K562 (cell line): ENCODE data around the gene VLDLR. TPM values are rescaled to one million over a fixed set of nuclear protein-coding genes. Genes with fewer than 3 reads are reported as not detected.

Experiments used
- ATAC-seq: fragments of 200-7000 bp; cut with Tn5 transposase; 3 replicates; pipeline ENCODE4 v1.9.1; 2020; ENCODE audit warnings: moderate library complexity
- BruUV-seq: library from RNA; stranded (reverse); fragments of 400-500 nt; replicated peaks from 2 replicates; lab custom pipeline; 2021; lab: Mats Ljungman, UMichigan
- CTCF ChIA-PET: fragments of 300-600 bp; formaldehyde crosslinking; extraction: SDS; loops from one replicate; lab custom pipeline; 2021; ENCODE audit warnings: low intra/inter-chr PET ratio; lab: Yijun Ruan, JAX
- POLR2A ChIA-PET: fragments of 300-600, 350-650 bp; sonication (Branson Sonifier 250); formaldehyde crosslinking; extraction: SDS; loops from one replicate; lab custom pipeline; 2021; ENCODE audit warnings: antibody characterized with exemption, inconsistent platforms; lab: Yijun Ruan, JAX
- DNase-seq, 4 experiments: peaks; one replicate each; pipeline versions ENCODE4 v3.0.0 to v3.0.0-alpha.2; 2011 to 2018; ENCODE audit warnings: low spot score in 3 of 4, mixed read lengths in 3 of 4; ENCODE audit errors: extremely low read depth in 1 of 4
- FAIRE-seq: peaks from 2 replicates; lab custom pipeline; 2011; peaks lifted over from hg19 to GRCh38; lab: Jason Lieb, UNC
- H2AFZ ChIP-seq: 2 replicates; pipeline ENCODE4 v1.6.0; 2011; ENCODE audit warnings: low read depth, low read length, control low read depth, inconsistent platforms
- H3K27ac ChIP-seq: fragments of 200-600 bp; 3 replicates; pipeline ENCODE4 v1.8.0; 2011; ENCODE audit warnings: low read depth, mild to moderate bottlenecking, control low read depth, inconsistent platforms, low read length, moderate library complexity, mixed read lengths; ENCODE audit errors: extremely low read depth
- H3K27me3 ChIP-seq, 2 experiments: fragments of 300-600 bp in 1 of 2; 2 replicates in 1 of 2; 3 replicates in 1 of 2; pipeline versions ENCODE4 v1.6.0 to v1.8.0; 2011; ENCODE audit warnings: inconsistent platforms in 2 of 2, low read length in 2 of 2, mild to moderate bottlenecking in 1 of 2, mixed read lengths in 1 of 2, moderate library complexity in 1 of 2; ENCODE audit not compliant: control insufficient read depth in 2 of 2, insufficient read depth in 2 of 2
- H3K36me3 ChIP-seq: fragments of 300-600 bp; 3 replicates; pipeline ENCODE4 v1.8.0; 2011; ENCODE audit warnings: mild to moderate bottlenecking, low read length, inconsistent platforms; ENCODE audit not compliant: control insufficient read depth, insufficient read depth
- H3K4me1 ChIP-seq, 2 experiments: fragments of 200-600 bp in 1 of 2; replicated peaks in 1 of 2; 2 replicates in 1 of 2; 3 replicates in 1 of 2; pipeline versions ENCODE4 v1.5.1 to v1.8.0; 2011; ENCODE audit warnings: inconsistent platforms in 2 of 2, low read length in 2 of 2, mild to moderate bottlenecking in 1 of 2, mixed read lengths in 1 of 2, moderate library complexity in 1 of 2; ENCODE audit not compliant: control insufficient read depth in 2 of 2, insufficient read depth in 2 of 2
- H3K4me2 ChIP-seq: 2 replicates; pipeline ENCODE4 v1.6.1; 2011; ENCODE audit warnings: low read length, control low read depth, inconsistent platforms, mixed read lengths; ENCODE audit not compliant: insufficient read depth
- H3K4me3 ChIP-seq: fragments of 200-600 bp; sonication (generic), shearing (Covaris generic); 2 replicates; pipeline ENCODE4 v1.5.1; 2016; ENCODE audit warnings: control low read depth, inconsistent platforms
- H3K79me2 ChIP-seq: fragments of 200-600 bp; 3 replicates; pipeline ENCODE4 v1.8.0; 2011; ENCODE audit warnings: low read length, inconsistent platforms; ENCODE audit not compliant: control insufficient read depth, insufficient read depth
- H3K9ac ChIP-seq, 2 experiments: 2 replicates each; pipeline versions ENCODE4 v1.6.0 to v1.6.1; 2011; ENCODE audit warnings: low read depth in 2 of 2, low read length in 2 of 2, control low read depth in 1 of 2, inconsistent platforms in 1 of 2, mild to moderate bottlenecking in 1 of 2, mixed read lengths in 1 of 2; ENCODE audit not compliant: insufficient read depth in 1 of 2
- H3K9me1 ChIP-seq: one replicate; pipeline ENCODE4 v1.6.0; 2011; ENCODE audit warnings: inconsistent platforms, mild to moderate bottlenecking, low read length, moderate library complexity; ENCODE audit not compliant: control insufficient read depth, insufficient read depth
- H3K9me3 ChIP-seq: replicated peaks from 2 replicates; pipeline ENCODE4 v1.5.1; 2011; ENCODE audit warnings: low read depth, low read length, inconsistent platforms; ENCODE audit not compliant: control insufficient read depth, insufficient read depth
- H4K20me1 ChIP-seq: replicated peaks from 2 replicates; pipeline ENCODE4 v1.6.1; 2011; ENCODE audit warnings: low read length, inconsistent platforms, mixed read lengths; ENCODE audit not compliant: control insufficient read depth, insufficient read depth
- FOXP4 ChIP-seq: sonication (generic); formaldehyde crosslinking; IDR thresholded peaks from 2 replicates; pipeline ENCODE4 v1.8.0; 2022; ENCODE audit warnings: mild to moderate bottlenecking, missing genetic modification reagents, borderline replicate concordance
- HCFC1 ChIP-seq: IDR thresholded peaks from 2 replicates; pipeline ENCODE4 v1.6.1; 2012; ENCODE audit warnings: low read depth, low read length, improper control_type of control experiment
- HDAC6 ChIP-seq: IDR thresholded peaks from 2 replicates; pipeline ENCODE4 v1.6.1; 2012; ENCODE audit warnings: low read depth, mild to moderate bottlenecking, control low read depth, inconsistent platforms, low read length, moderate library complexity
- HDAC8 ChIP-seq: fragments of 450-650 bp; IDR thresholded peaks from 2 replicates; pipeline ENCODE4 v1.6.1; 2016; ENCODE audit warnings: mild to moderate bottlenecking, missing genetic modification characterization, moderate library complexity, missing compliant biosample characterization
- KAT2B ChIP-seq: IDR thresholded peaks from one replicate; pipeline ENCODE4 v1.6.1; 2012; ENCODE audit warnings: low read depth, mild to moderate bottlenecking, control low read depth, inconsistent platforms, low read length, moderate library complexity
- L3MBTL2 ChIP-seq: fragments of 450-650 bp; IDR thresholded peaks from 2 replicates; pipeline ENCODE4 v1.6.1; 2016; ENCODE audit warnings: mild to moderate bottlenecking, moderate library complexity
- NEUROD1 ChIP-seq: fragments of 150-350 bp; IDR thresholded peaks from 2 replicates; pipeline ENCODE4 v1.6.1; 2014; ENCODE audit warnings: borderline replicate concordance, low read length, low read depth; ENCODE audit not compliant: partially characterized antibody
- NFE2 ChIP-seq: IDR thresholded peaks from 2 replicates; pipeline ENCODE4 v1.6.1; 2014; ENCODE audit warnings: antibody characterized with exemption, low read depth
- TAF9B ChIP-seq: fragments of 450-650 bp; IDR thresholded peaks from 2 replicates; pipeline ENCODE4 v1.6.1; 2018; ENCODE audit warnings: mild to moderate bottlenecking; ENCODE audit not compliant: partially characterized antibody
- TRIM24 ChIP-seq, 2 experiments: fragments of 450-650 bp; IDR thresholded peaks; 2 replicates each; pipeline ENCODE4 v1.6.1; 2016
- ZFP30 ChIP-seq: fragments of 250-450 bp; sonication (Bioruptor Pico); IDR thresholded peaks from 2 replicates; pipeline ENCODE4 v1.8.0; 2022; ENCODE audit warnings: moderate library complexity, mild to moderate bottlenecking, inconsistent platforms, borderline replicate concordance
- ZNF318 ChIP-seq, 2 experiments: fragments of 450-650 bp; IDR thresholded peaks; 2 replicates each; pipeline ENCODE4 v1.6.1; 2016; ENCODE audit warnings: mild to moderate bottlenecking in 2 of 2, borderline replicate concordance in 1 of 2, low read depth in 1 of 2, moderate library complexity in 1 of 2
- ZSCAN32 ChIP-seq: fragments of 450-650 bp; formaldehyde crosslinking; IDR thresholded peaks from 2 replicates; pipeline ENCODE4 v1.4.0; 2020; ENCODE audit warnings: mild to moderate bottlenecking, moderate library complexity
- WGBS: fragments of 100-300 bp; shearing (Covaris generic); methylation state at CpG from one replicate; pipeline ENCODE4 v1.1.6; 2016; ENCODE audit warnings: low coverage, mixed read lengths; ENCODE audit not compliant: insufficient coverage; ENCODE audit errors: missing lambda C conversion rate; 5-methylcytosine and 5-hydroxymethylcytosine counted together
- in situ Hi-C: fragments of 300-500 bp; cut with MboI; formaldehyde crosslinking; loops from 4 replicates; pipeline ENCODE4 v1.15.0; 2018; ENCODE audit warnings: inconsistent platforms, mixed read lengths
- intact Hi-C: fragments of 100-400 bp; cut with micrococcal nuclease; formaldehyde crosslinking; loops from 2 replicates; pipeline ENCODE4 v1.14.2; 2022
- polyA plus RNA-seq, 8 experiments: library from polyadenylated mRNA; depleted of rRNA in 4 of 8; stranded (reverse) in 5 of 8; unstranded in 3 of 8; fragments of >200 nt; fragmentation: Nextera tagmentation in 2 of 8; fragmentation: Illumina TruSeq in 1 of 8; extraction: Ambion mirVana in 2 of 8; extraction: Trizol in 1 of 8; gene quantifications; 2 replicates each; pipeline versions ENCODE4 v1.2.1 to v1.2.3, GENCODE V29; 2011 to 2014; ENCODE audit warnings: inconsistent platforms in 1 of 8, missing spikeins in 1 of 8
- total RNA-seq, 7 experiments: library from RNA; depleted of rRNA in 6 of 7; stranded (reverse); fragments of >200 nt in 6 of 7; fragmentation: Illumina TruSeq in 2 of 7; extraction: Trizol in 2 of 7; gene quantifications; 2 replicates each; pipeline versions ENCODE4 v1.2.1 to v1.2.3, GENCODE V29; 2011 to 2021; ENCODE audit warnings: low replicate concordance in 1 of 7

Gene VLDLR
- total and polyA plus RNA-seq, 9 of the 15 experiments (the other 6 are each of a cell fraction or from before 2014, with no cell fraction given): 0.03 to 0.58 (median 0.08) TPM

- FAIRE-seq: no peak
- CTCF ChIA-PET: no interaction called here
- TF ChIP-seq NEUROD1 (no peak), ZSCAN32 (CRISPR knock-in tag) (no peak), NFE2 (no peak), FOXP4 (CRISPR knock-in tag) (no peak), ZNF318 (IDR thresholded peaks at IDR 0.05; ENCODE audit: borderline replicate concordance in 1 of 2, low read depth in 1 of 2) (no peak), HCFC1 (no peak), ZFP30 (no peak), TAF9B (no peak), HDAC8 (tag) (no peak), TRIM24 (IDR thresholded peaks at IDR 0.05) (no peak), KAT2B (no peak), HDAC6 (no peak), L3MBTL2 (no peak)
Measured at GRCh38 chr9:2700909-2701550, 79.4 kb downstream of the VLDLR start.

More at GRCh38 chr9:2700909-2701550, 79.4 kb downstream of the VLDLR start:
- 50% methylated on average over 6 of the region's 10 CpGs for WGBS
- Histone ChIP-seq H3K9me1 (no peaks in the 10 kb centered on the region), H3K4me1 (no peaks in the 10 kb centered on the region), H2AFZ (no peak overlapping the region), H3K4me3 (no peak overlapping the region), H3K9me3 (no peaks in the 10 kb centered on the region), H3K79me2 (no peaks in the 10 kb centered on the region), H4K20me1 (no peaks in the 10 kb centered on the region), H3K9ac (no peak overlapping the region), H3K36me3 (no peaks in the 10 kb centered on the region), H3K4me2 (no peak overlapping the region), H3K27ac (no peak overlapping the region), H3K27me3 (no peaks in the 10 kb centered on the region)
- POLR2A ChIA-PET: interaction anchor here (0.7 to 1.1 kb wide), 2 partner anchors 18 to 34 kb away, joined by 3 read pairs; no protein-coding TSS in a partner anchor
- DNase-seq (no peak), ATAC-seq (no peak)
- intact Hi-C loops: no loop called here
- in situ Hi-C loops: no loop called here
- no TSS peak for BruUV-seq
